Measurements from ENCODE around the gene DUSP10.

Gene DUSP10

DNA sequence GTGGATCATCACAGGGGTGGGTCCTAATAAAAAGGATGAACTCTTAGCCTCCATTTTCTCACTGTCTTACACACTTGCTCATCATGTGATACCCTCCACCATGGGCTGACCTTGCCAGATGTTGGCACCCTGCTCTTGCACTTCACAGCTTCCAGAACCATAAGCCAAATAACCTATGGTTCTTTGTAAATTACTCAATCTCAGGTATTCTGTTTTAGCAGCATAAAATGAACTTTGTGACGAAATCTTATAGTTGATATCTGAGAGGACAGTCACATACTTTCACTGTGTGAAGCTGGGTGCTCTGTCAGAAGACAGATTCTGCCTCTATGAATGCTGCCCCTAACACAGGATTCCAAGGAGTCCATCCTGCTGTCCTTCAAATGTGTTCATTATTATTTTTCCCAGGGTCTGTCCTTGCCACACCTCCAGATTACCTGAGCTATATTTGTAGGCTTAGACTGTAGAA lies 13.8 kb downstream of the DUSP10 start:
- no peak for DNase-seq

GRCh38 chr1:221727146-221728036 lies 14.5 kb downstream of the DUSP10 start:
- DNase-seq, result no peak

DNA sequence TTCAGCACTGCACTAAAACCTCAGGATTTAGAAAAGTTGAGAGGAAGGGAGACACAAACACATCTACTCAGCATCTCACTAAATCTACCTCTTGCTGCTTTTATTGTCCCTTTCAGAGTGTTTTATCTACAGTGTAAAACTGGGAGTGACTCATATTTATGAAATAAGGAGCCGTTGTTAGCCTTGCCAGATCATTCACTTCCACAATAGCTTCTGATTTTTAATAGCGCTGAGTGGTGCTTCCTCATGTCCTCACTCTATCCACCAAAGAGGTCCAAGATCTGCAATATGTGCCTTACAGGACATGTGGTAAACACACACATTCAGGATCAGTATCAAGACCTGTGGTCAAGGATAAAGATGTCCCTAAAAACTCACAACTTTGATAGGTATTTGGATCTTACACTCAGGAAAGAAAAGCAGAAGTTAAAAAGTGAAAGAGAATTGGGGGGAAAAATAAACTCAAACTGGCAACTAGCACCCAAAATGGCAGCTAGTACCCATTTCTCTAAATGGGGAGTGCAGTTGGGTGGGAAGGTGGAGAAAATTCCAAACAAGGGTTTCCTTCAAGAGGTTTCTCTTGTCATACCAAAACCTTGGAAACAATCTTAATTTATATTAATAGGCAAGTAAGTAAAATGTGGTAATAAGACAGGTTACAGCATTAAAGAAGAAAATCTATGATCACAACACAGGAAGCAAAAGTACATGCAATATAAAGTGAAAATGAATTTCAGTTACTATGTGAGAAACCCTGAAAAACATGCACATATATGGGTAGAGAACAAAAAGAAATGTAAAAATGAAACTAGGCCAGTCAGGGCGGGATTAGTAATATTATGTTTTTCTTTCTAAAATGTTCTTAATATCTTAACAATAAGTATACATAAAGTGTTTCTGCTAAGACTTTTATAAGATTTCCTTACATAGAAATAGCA lies 15.9 kb downstream of the DUSP10 start:
- DNase-seq, result no peak

- no peak for DNase-seq
These were observed 16.8 kb downstream of the DUSP10 start for GRCh38 chr1:221724931-221725605.

DNA sequence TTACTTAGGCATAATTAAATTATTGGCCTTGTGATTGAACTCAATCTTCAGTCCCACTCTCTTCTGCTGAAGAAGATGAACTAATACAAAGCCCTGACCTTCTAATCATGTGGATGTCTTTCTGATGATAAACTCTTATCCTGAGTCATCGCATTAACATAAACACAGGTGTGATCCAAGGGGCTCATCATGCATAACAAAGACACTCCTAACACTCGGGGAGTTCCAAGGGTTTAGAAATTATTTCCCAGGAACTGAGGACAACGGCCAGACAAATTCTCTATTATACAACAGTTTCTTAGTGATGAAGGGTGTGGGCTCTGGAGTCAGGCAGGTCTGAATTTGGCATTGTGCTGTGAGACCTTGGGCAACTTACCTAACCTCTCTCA lies 18.0 kb downstream of the DUSP10 start:
- no peak for DNase-seq

DNA sequence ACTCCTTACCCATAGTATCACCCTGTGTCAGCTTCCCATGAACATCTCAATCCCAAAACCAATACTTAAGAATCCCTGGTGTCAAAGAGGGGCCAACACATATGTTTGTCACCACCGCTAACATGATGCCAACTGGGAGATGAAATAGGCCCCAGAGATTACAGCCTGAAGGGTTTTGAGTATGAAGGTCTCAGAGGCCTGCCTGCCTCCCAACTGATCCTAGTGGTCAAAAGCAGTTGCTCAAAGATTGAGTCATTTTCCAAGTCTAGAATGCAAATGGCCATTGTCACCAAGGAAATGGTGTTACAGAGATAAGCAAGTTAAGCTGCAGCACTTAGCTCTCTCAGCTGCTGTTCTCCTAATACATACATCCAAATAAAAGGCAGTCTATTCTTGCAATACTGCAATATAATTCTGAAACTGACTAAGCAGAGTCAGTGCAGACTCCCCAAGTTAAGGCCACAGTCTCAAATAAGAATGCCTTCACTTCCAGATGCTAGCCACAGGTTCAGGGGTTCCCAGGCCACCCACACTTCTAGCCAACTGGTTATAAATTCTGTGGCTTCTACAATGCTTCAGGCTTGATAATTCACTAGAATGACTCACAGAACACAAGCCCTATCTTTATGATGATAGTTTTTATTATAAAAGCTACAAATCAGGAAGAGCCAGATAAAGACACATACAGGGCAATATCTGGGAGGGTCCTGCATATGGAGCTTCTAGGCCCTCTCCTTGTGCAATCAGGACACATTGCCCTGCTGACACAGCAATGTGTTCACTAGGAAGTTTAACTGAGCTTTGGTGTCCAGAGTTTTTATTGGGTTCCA lies 18.7 kb downstream of the DUSP10 start:
- DNase-seq, result peak; percentile 30

- peak; percentile 15 for DNase-seq
These were observed 19.5 kb downstream of the DUSP10 start for GRCh38 chr1:221722254-221723017.

GRCh38 chr1:221720545-221720944 lies 21.3 kb downstream of the DUSP10 start:
- no peak for DNase-seq

DNA sequence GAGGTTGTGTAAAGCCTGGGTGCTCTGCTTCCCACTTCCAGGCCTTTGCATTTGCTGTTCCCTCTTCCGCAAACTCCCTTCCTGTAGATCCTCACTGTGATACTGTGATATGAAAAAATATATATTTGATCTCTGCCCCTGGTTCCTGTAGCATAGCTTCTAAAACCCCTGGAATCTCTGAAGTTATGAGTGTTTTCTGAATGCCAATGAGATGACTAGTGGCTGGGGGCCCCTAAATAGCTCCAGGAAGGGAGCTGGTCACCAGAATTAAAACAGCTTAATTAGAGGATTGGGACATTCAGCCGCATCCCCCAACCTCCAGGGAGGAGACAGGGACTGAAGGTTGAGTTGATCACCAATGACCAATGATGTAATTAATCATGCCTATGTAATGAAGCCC lies 21.9 kb downstream of the DUSP10 start:
- no peak for DNase-seq

- no peak for DNase-seq
These were observed 22.7 kb downstream of the DUSP10 start for GRCh38 chr1:221719278-221719597.

DNA sequence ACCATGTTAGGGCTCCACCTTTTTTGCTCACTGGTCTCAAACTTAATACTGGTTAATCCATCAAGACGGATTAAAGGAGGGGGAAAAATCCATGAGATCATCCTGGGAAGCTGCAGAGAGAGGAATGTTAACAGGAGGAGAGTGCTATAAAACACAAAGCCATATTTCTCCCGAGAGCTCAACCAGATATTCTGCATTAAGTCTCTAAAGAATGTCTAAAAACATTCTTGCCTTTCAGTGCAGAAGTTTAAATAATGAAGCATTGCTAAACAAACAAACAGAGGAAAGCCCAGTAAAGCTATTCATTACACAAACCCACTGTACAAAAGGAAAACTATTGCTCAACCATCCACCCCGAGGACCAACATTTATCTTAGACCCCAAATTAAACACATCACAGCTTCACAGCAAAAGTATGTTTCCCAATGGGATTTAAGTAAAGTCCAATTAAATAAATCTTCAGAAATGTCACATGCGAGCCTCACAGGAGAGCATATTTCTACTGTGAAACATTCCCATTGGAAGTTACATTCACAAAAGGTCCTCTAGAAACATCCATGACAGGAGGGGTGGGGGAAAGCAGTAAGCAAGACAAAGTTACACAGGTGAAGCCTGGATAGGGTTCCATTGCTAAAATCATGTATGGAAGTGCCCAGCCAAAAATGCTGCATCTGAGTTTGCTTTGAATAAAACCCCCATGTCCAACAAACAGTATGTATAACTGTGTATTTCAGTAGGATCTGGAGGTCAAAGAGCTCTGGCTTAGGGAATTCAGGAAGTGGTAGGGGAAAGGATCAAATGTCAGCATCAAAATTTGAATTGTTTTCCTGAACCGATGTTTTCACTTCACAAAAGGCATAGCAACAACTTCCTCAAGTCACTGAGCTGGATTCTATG lies 23.3 kb downstream of the DUSP10 start:
- no peak for DNase-seq

DNA sequence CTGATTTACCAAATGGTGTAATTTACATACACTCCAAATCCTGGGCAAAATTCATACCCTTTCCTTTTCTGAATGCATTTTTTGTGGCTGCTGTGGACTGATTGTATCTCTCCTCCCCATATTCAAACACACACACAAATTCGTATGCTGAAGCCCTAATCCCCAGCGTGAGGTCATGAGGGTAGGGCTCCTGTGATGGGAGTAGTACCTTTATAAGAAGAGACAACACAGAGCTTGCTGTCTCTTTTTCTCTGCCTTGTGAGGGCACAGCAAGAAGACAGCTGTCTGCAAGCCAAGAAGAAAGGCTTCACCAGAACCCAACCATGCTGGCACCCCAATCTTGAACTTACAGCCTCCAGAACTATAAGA lies 24.4 kb downstream of the DUSP10 start:
- no peak for DNase-seq

DNA sequence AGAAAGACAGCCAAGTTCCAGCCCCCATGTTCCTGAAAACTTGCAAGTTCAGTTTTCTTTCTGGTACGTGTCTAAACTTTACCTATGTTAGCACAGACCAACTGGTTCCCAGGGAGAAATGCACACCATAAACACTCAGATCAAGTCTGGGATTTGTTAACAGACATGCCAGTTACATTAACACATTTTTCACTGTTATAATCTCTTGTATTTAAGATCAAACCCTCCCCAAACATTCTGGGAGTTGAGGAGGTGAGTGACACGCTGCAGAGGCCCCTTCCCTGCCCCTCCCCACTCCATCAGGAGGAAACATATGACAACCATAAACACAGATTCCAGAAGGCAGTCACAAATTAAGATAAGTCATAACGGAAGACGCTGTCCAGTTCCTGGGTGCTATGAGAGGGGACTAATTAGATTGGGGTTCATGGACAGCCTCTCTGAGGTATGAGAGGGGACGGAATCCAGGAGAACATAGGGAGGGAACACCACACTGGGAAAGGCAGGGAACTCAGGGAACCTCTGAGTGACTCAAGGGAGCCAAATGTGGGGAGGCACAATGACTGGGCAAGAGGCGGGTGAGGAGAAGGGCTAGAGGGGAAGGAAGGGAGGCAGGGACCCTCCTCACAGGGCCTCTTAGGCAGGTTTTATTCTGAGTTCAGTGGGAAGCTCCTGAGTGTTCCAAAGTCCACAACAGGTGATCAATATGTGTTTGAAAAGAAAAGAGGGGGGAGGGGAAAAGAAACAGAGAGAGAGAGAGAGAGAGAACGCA lies 25.0 kb downstream of the DUSP10 start:
- DNase-seq, result no peak

DNA sequence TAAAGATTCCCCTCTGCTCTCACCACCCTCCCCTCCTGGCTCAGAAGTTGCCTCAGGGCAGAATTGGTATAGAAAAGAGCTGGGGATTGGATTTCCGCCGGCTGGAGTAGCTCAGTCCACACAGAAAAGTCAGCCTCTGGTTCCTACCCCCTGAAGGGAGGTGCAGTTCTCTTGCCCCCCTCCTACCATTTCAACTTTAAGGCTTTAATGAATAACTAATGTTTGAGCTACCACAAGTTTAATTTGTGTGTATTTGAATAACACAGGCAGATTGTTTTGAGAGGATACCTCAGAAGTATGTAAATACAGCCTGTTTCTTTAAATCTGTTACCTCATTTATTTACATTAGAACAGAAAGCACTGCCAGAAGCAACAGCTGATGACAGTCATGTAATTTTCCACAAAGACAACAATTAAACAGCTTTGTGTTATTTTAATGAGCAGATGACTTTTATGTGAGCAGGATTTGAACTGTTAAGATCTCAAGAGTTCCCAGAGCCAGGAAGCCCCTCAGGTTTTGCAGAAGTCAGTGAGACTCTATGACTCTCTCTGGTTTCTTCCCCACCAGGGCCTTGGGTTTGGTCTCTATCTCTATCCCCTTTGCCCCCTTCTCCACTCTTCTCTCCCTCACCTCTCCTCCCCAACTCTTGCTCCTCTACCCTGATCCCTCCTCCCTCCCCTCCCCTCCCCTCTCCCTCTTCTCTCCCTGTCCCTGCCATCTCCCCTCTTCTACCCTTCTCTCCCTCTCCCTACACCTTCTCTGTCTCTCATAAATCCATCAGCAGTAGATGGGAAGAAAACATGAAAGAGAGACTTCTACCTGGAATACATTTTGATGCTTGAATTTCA lies 26.3 kb downstream of the DUSP10 start:
- DNase-seq, result no peak

GRCh38 chr1:221714227-221715152 lies 27.4 kb downstream of the DUSP10 start:
- DNase-seq, result no peak

DNA sequence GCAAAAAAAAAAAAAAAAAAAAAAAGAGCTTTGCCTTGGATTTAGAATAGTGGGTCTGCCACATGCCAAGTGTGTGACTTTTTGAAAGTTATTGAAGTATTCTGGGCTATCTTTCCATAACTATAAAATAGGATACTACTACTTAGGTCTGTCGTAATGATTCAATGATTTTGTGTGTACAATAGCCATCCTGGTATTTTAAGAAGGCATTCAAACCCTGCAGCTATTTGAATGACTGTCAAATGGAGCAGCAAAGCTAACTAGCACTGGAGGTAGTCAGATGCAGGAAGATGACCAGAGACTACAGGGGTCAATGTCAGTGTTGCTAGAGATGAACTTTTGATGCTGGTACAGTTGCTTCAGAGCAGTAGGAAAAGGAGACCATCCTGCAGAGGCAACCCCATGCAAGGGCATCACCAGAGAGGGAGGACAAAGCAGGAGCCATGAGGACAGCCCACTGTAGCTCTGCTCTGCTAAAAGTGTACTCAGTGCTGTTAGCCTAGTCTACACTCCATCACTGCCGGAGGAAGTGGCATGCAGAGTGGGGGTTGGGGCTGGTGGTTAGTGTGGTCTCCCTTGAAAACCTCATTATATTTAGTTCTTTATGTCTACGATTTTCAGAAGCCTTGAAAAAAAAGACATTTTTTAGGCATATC lies 29.0 kb downstream of the DUSP10 start:
- no peak for DNase-seq

DNA sequence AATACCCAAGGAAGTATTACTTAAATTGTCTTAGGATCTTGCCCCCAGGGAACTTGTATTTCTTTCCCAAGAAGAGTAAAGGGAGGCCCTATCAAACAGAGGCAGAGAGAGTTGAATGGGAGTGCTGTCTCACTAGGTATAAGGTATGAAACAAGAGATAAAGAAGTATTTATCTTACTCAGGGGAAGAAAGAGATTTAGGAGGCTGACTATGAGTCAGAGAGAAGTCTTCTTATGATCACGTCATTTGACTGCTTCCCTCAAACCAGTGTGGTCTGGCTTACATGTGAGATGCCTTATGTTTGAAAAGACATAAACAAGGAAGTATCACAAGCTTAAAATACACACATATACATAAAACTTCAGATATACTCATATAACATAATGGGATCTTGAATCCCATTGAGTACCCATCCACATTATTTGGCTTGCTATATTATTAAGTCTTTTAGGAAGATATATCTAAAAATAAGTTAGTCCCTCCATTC lies 29.6 kb downstream of the DUSP10 start:
- DNase-seq, result no peak

Measured in right forelimb (tissue), 1 donor.